Sigmoid colon (tissue), 7 donors: Measurements from ENCODE around the gene NDST3. TPM values are rescaled to one million over a fixed set of nuclear protein-coding genes. Genes with fewer than 3 reads are reported as not detected.

Experiments
- DNase-seq: peaks from one replicate; pipeline ENCODE4 v3.0.0-alpha.2; 2019
- H3K27ac ChIP-seq, 4 donors: fragments of 200-600 bp; sonication (generic); one replicate each; pipeline ENCODE4 v1.5.1; 2016 to 2019; ENCODE audit warnings: mild to moderate bottlenecking in 1 of 4
- H3K27me3 ChIP-seq, 3 donors: fragments of 200-600 bp; sonication (generic); one replicate each; pipeline ENCODE4 v1.5.1; 2019; ENCODE audit warnings: mild to moderate bottlenecking in 1 of 3
- H3K36me3 ChIP-seq, 4 donors: fragments of 200-600 bp; sonication (generic); one replicate each; pipeline ENCODE4 v1.5.1; 2016 to 2019
- H3K4me1 ChIP-seq, 4 donors: fragments of 200-600 bp; sonication (generic); one replicate each; pipeline ENCODE4 v1.5.1; 2017 to 2019
- H3K4me3 ChIP-seq, 4 donors: fragments of 200-600 bp; sonication (generic); one replicate each; pipeline ENCODE4 v1.5.1; 2017 to 2019; ENCODE audit warnings: mild to moderate bottlenecking in 2 of 4, moderate library complexity in 1 of 4
- H3K9me3 ChIP-seq, 4 donors: fragments of 200-600 bp in 3 of 4; sonication (generic) in 3 of 4; one replicate each; pipeline versions ENCODE4 v1.5.1 to v1.6.1; 2013 to 2019
- CTCF ChIP-seq, 4 experiments: fragments of 450-650 bp in 3 of 4; fragments of 200-600 bp in 1 of 4; IDR thresholded peaks; one replicate each; pipeline ENCODE4 v1.5.1; 2016 to 2019; ENCODE audit warnings: antibody characterized with exemption in 4 of 4, mild to moderate bottlenecking in 3 of 4, moderate library complexity in 2 of 4
- EP300 ChIP-seq, 4 donors: sonication (generic); formaldehyde crosslinking; IDR thresholded peaks; one replicate each; pipeline ENCODE4 v1.6.1; 2017; ENCODE audit warnings: antibody characterized with exemption in 4 of 4
- POLR2A ChIP-seq, 2 donors: fragments of 450-650 bp; IDR thresholded peaks; one replicate each; pipeline ENCODE4 v1.6.1; 2016; ENCODE audit warnings: antibody characterized with exemption in 2 of 2, mild to moderate bottlenecking in 2 of 2, moderate library complexity in 2 of 2
- POLR2AphosphoS5 ChIP-seq, 4 donors: sonication (generic); formaldehyde crosslinking; IDR thresholded peaks; one replicate each; pipeline ENCODE4 v1.6.1; 2017; ENCODE audit warnings: antibody characterized with exemption in 4 of 4
- WGBS, 2 donors: extraction: QIAGEN DNeasy Blood & Tissue Kit; methylation state at CpG; one replicate each; pipeline ENCODE4 v1.1.7; 2013; 5-methylcytosine and 5-hydroxymethylcytosine counted together
- intact Hi-C: fragments of 100-400 bp; cut with DNase I; formaldehyde crosslinking; loops from one replicate; pipeline ENCODE4 v1.15.1; 2023
- polyA plus RNA-seq, 3 donors: library from polyadenylated mRNA; stranded (reverse); fragments of 200-250 nt; gene quantifications; one replicate each; pipeline ENCODE4 v1.2.3, GENCODE V29; 2013
- total RNA-seq, 4 donors: library from RNA; depleted of rRNA; stranded (reverse); fragments of >200 nt; gene quantifications; one replicate each; pipeline ENCODE4 v1.1.0, GENCODE V29; 2016
- donor health status: healthy with polysubstance abuse.
- donor health status: Bipolar disorder and iron deficiency.
- donor health status: healthy.

Gene NDST3
- total and polyA plus RNA-seq, 7 donors, result under 0.01 to 0.04 (median under 0.01) TPM; not detected in 4

- H3K27me3 ChIP-seq, result no peaks in the 10 kb centered on the region
- H3K27ac ChIP-seq, result no peak overlapping the region
- H3K36me3 ChIP-seq, result no peaks in the 10 kb centered on the region
- no peaks in the 10 kb centered on the region for H3K4me1 ChIP-seq
- intact Hi-C loops, result no loop called here
- 38 to 79% methylated on average over 4 of the region's 4 CpGs for WGBS, 2 donors
- H3K4me3 ChIP-seq, result no peak overlapping the region
- DNase-seq, result no peak
- H3K9me3 ChIP-seq, result no peaks in the 10 kb centered on the region
- TF ChIP-seq POLR2A (IDR thresholded peaks at IDR 0.05), result no peak
- TF ChIP-seq CTCF (IDR thresholded peaks at IDR 0.05), result no peak
- TF ChIP-seq POLR2AphosphoS5 (IDR thresholded peaks at IDR 0.05), result no peak
- TF ChIP-seq EP300 (IDR thresholded peaks at IDR 0.05), result no peak
These were observed 139.9 kb downstream of the NDST3 start for GRCh38 chr4:118173956-118174725.

- no peak overlapping the region for H3K4me3 ChIP-seq
- 63 to 87% methylated on average over 4 of the region's 4 CpGs for WGBS, 2 donors
- DNase-seq, result no peak
- H3K4me1 ChIP-seq, result no peaks in the 10 kb centered on the region
- intact Hi-C loops, result no loop called here
- no peaks in the 10 kb centered on the region for H3K27me3 ChIP-seq
- H3K27ac ChIP-seq, result no peak overlapping the region
- H3K36me3 ChIP-seq, result no peaks in the 10 kb centered on the region
- no peaks in the 10 kb centered on the region for H3K9me3 ChIP-seq
- TF ChIP-seq POLR2A (IDR thresholded peaks at IDR 0.05), result no peak
- no peak for TF ChIP-seq POLR2AphosphoS5 (IDR thresholded peaks at IDR 0.05)
- no peak for TF ChIP-seq CTCF (IDR thresholded peaks at IDR 0.05)
- TF ChIP-seq EP300 (IDR thresholded peaks at IDR 0.05), result no peak
These were observed 141.2 kb downstream of the NDST3 start for GRCh38 chr4:118175506-118175905.

- H3K36me3 ChIP-seq, result no peaks in the 10 kb centered on the region
- DNase-seq, result no peak
- no peak overlapping the region for H3K4me3 ChIP-seq
- no peaks in the 10 kb centered on the region for H3K27me3 ChIP-seq
- TF ChIP-seq POLR2A (IDR thresholded peaks at IDR 0.05) (no peak), EP300 (IDR thresholded peaks at IDR 0.05) (no peak), POLR2AphosphoS5 (IDR thresholded peaks at IDR 0.05) (no peak), CTCF (IDR thresholded peaks at IDR 0.05) (no peak)
- no peak overlapping the region for H3K27ac ChIP-seq
- no peaks in the 10 kb centered on the region for H3K9me3 ChIP-seq
- intact Hi-C loops, result no loop called here
- H3K4me1 ChIP-seq, result no peaks in the 10 kb centered on the region
These were observed 142.8 kb downstream of the NDST3 start for GRCh38 chr4:118177126-118177525.

- Histone ChIP-seq H3K27ac (no peak overlapping the region), H3K9me3 (no peaks in the 10 kb centered on the region), H3K4me3 (no peak overlapping the region), H3K36me3 (no peaks in the 10 kb centered on the region), H3K27me3 (no peaks in the 10 kb centered on the region), H3K4me1 (no peaks in the 10 kb centered on the region)
- TF ChIP-seq POLR2A (IDR thresholded peaks at IDR 0.05) (no peak), POLR2AphosphoS5 (IDR thresholded peaks at IDR 0.05) (no peak), EP300 (IDR thresholded peaks at IDR 0.05) (no peak), CTCF (IDR thresholded peaks at IDR 0.05) (no peak)
- WGBS, 2 donors, result 68 to 69% methylated on average over 2 of the region's 2 CpGs
- intact Hi-C loops, result no loop called here
- DNase-seq, result no peak
These were observed 146.5 kb downstream of the NDST3 start for GRCh38 chr4:118180776-118181175.

- Histone ChIP-seq H3K4me3 (no peak overlapping the region), H3K9me3 (no peaks in the 10 kb centered on the region), H3K36me3 (no peaks in the 10 kb centered on the region), H3K27me3 (no peaks in the 10 kb centered on the region), H3K4me1 (no peaks in the 10 kb centered on the region), H3K27ac (no peak overlapping the region)
- intact Hi-C loops, result no loop called here
- TF ChIP-seq CTCF (IDR thresholded peaks at IDR 0.05), result no peak
- TF ChIP-seq POLR2AphosphoS5 (IDR thresholded peaks at IDR 0.05), result no peak
- no peak for TF ChIP-seq EP300 (IDR thresholded peaks at IDR 0.05)
- TF ChIP-seq POLR2A (IDR thresholded peaks at IDR 0.05), result no peak
- WGBS, 2 donors, result 93 to 97% methylated on average over 2 of the region's 2 CpGs
- DNase-seq, result no peak
These were observed 156.6 kb downstream of the NDST3 start for GRCh38 chr4:118190903-118191302.
